Measurements from ENCODE around the gene IGFBP7. TPM values are rescaled to one million over a fixed set of nuclear protein-coding genes. Genes with fewer than 3 reads are reported as not detected.

Gene IGFBP7
- total RNA-seq, 1 donor from 2014 or later, result 172 TPM

Other genes starting within 250 kb of the IGFBP7 start
- 42.8 and 47.9 TPM in 2 replicates for gene REST, start 202.5 kb downstream of the IGFBP7 start, total RNA-seq
- gene NOA1, start 132.8 kb downstream of the IGFBP7 start, total RNA-seq, result 19.2 and 21.2 TPM in 2 replicates
- gene POLR2B, start 131.5 kb downstream of the IGFBP7 start, total RNA-seq, result 145 and 171 TPM in 2 replicates